Stimulated activated naive CD4-positive, alpha-beta T cell treated with Interleukin-2 at 50 U/mL for 16 hours (primary cell): ENCODE data around the gene TMPRSS11B.
"Not testable (repeated sequence)": the region's sequence is repeated elsewhere in the genome, so short reads cannot be mapped to it uniquely, and the experiment has no call there.

Experiments
- DNase-seq: peaks from one replicate; lab custom pipeline; 2025; lab: John Stamatoyannopoulos, UW

Gene TMPRSS11B

DNA sequence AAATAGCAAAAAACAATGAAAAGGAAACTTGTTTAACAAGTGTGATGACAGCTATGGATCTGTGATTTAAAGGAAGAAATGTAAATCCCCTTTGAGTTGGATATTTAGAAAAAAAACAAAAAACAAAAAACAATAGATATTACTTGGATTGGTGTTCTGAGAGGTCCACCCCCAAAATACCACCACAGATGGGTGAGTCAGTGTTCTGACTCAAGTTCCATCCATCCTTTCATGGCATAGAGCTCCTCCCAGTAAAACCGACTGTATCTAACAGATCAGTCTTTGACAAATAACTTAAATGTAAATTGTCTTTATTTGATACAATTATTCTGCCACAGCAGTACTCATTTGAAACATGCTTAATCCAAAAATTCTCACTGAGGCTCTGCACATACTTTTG, 27.4 kb downstream of the TMPRSS11B start:
- no peak for DNase-seq

DNA sequence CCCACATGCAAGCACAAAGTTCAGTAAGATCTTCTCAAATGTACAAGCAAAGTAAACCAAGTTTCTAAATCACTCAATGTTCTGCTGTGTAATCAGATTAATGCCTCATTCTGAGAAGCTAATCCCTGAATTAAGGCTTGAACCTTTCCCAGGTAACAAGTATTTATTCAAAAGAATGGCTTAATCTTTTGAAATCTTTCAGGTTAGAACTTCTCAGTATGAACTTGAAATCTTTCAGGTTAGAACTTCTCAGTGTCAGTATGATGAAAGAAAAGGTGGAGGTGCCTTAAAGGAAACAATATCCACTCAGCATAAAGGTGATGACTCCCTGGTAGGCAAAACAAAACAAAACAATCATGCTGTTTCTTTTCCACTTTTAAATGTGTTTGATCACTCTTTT, 29.0 kb downstream of the TMPRSS11B start:
- no peak for DNase-seq

- DNase-seq = no peak
These were observed 36.5 kb downstream of the TMPRSS11B start for GRCh38 chr4:68209003-68209402.

GRCh38 chr4:68194305-68194704, 51.2 kb downstream of the TMPRSS11B start:
- not testable (repeated sequence) for DNase-seq

- no peak for DNase-seq
These were observed 52.3 kb downstream of the TMPRSS11B start for GRCh38 chr4:68193194-68193593.

- DNase-seq = no peak
These were observed 58.3 kb downstream of the TMPRSS11B start for GRCh38 chr4:68187145-68187544.

DNA sequence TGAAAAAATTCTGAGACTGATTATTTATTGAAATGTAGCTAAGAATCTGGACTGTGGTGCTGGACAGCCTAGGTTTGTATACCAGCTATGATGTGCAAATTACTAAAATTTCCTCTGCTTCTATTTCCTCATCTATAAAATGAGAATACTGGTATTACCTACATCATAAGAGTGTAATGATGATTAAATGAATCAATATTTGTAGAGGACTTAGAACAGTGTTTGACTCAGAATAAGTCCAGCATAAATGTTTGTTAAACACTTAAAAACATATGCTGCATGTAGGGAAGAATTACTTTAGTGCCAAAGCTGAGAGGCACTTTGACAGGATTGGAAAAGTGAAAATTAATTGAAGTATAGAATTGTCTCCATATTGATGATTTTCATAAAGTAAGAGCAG, 60.6 kb downstream of the TMPRSS11B start:
- DNase-seq = no peak

GRCh38 chr4:68183417-68183816, 62.1 kb downstream of the TMPRSS11B start:
- DNase-seq = no peak

- no peak for DNase-seq
These were observed 63.1 kb downstream of the TMPRSS11B start for GRCh38 chr4:68182382-68182820.

- no peak for DNase-seq
These were observed 64.5 kb downstream of the TMPRSS11B start for GRCh38 chr4:68180849-68181526.

- DNase-seq = no peak
These were observed 68.6 kb downstream of the TMPRSS11B start for GRCh38 chr4:68176904-68177303.
